Motor neuron (in vitro differentiated cells): Measurements from ENCODE around the gene TMPRSS11F. TPM values are rescaled to one million over a fixed set of nuclear protein-coding genes. Genes with fewer than 3 reads are reported as not detected.
"Not testable (repeated sequence)": the region's sequence is repeated elsewhere in the genome, so short reads cannot be mapped to it uniquely, and the experiment has no call there.

ENCODE experiments used
- ATAC-seq, 8 experiments: fragments of 200-7000 bp; cut with Tn5 transposase; replicated peaks in 6 of 8; 2 replicates each; pipeline ENCODE4 v1.8.0; 2021; ENCODE audit warnings: mild to moderate bottlenecking in 8 of 8, moderate library complexity in 8 of 8
- H3K27ac ChIP-seq, 2 donors: fragments of 250-450 bp; sonication (Bioruptor Pico); 2 replicates each; pipeline ENCODE4 v1.9.0; 2021; ENCODE audit warnings: antibody characterized with exemption in 2 of 2, mild to moderate bottlenecking in 2 of 2, moderate library complexity in 1 of 2
- H3K4me1 ChIP-seq, 2 donors: fragments of 250-450 bp; sonication (Bioruptor Pico); replicated peaks in 1 of 2; 2 replicates each; pipeline ENCODE4 v1.6.1; 2021; ENCODE audit warnings: antibody characterized with exemption in 2 of 2, mild to moderate bottlenecking in 2 of 2, moderate library complexity in 1 of 2
- H3K4me3 ChIP-seq, 5 donors: fragments of 250-450 bp; sonication (Bioruptor Pico); 2 replicates each; pipeline ENCODE4 v1.9.0; 2021; ENCODE audit warnings: antibody characterized with exemption in 5 of 5, mild to moderate bottlenecking in 5 of 5, moderate library complexity in 4 of 5
- WGBS, 10 experiments: fragments of 450-650 bp; shearing (Covaris generic); methylation state at CpG; one replicate each; pipeline ENCODE4 v1.0.0; 2022; 5-methylcytosine and 5-hydroxymethylcytosine counted together
- in situ Hi-C, 9 experiments: fragments of 400-800 bp; cut with MboI; loops; one replicate each; pipeline ENCODE4 v1.15.0; 2021; ENCODE audit warnings: low sequenced_read_pairs in 9 of 9, low pct_unique_long_range_greater_than_20kb in 2 of 9; ENCODE audit not compliant: unreplicated experiment in 9 of 9
- total RNA-seq, 8 experiments: library from RNA; unstranded; fragments of 300-600 nt; gene quantifications; 2 replicates each; pipeline versions ENCODE4 v1.2.3 to v1.2.4, GENCODE V29; 2022

Gene TMPRSS11F
- under 1 TPM in 3 of 8 experiments, not detected in 5; 0.09 to 0.36 (median 0.11) TPM for total RNA-seq

DNA sequence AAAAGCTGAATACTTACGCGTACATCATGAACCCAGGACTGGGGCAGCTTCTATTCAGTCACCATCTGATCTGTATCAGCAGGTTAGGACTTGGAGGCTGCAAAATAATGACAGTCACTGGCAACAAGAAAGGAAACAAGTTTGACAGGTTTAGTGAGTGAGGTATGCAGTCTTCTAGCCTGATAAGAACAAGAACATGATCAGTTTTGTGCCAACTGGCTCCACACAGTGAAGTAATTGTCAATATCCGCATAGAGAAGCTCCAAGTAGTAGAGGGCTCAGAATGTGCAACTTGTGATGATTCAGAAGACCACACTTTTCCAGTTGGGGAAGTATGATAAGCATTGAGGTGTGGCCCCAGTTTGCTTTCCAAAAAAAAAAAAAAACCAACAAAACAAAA lies at the start of gene TMPRSS11F:
Gene TMPRSS11F (minus strand): TSS at position 77 of the 400 bp plus-strand sequence. CDS start 49 bp downstream, at position 28.
- Histone ChIP-seq H3K4me1 (no peaks in the 10 kb centered on the region), H3K27ac (no peak within 1 kb of the TSS), H3K4me3 (no peak within 1 kb of the TSS)
- no peak for ATAC-seq
- in situ Hi-C loops: no loop called here
- 0 to 100% (median 88%) methylated on average over 1 to 3 of the region's 3 CpGs; no CpG with 5 or more reads in 3 of the 10 experiments for WGBS, 10 experiments

DNA sequence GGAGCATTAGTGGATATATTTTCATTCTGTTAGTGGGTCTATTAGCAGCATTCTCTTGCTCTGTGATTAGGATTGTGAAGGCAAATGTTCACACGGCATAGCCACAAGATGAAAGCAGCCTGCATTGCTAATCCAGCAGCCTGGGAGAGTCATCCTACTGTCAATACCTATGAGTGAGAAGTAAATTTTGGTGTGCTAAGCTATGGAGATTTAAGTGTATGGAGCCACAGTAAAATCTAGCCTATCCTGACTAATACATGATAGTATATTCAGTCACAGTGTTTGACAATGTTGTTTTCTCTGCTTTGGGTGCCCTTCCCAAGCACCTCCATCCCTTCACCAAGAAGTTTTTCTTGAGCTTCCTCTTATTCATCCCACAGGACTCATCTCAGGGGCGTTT lies 47.2 kb upstream of the TMPRSS11F start:
- Histone ChIP-seq H3K4me1 (no peaks in the 10 kb centered on the region), H3K4me3 (no peak overlapping the region), H3K27ac (no peak overlapping the region)
- in situ Hi-C loops: no loop called here
- 0 to 83% (median 53%) methylated on average over 1 to 2 of the region's 2 CpGs for WGBS, 10 experiments
- ATAC-seq: peak in 2 of 8 experiments; percentile 34 to 45

DNA sequence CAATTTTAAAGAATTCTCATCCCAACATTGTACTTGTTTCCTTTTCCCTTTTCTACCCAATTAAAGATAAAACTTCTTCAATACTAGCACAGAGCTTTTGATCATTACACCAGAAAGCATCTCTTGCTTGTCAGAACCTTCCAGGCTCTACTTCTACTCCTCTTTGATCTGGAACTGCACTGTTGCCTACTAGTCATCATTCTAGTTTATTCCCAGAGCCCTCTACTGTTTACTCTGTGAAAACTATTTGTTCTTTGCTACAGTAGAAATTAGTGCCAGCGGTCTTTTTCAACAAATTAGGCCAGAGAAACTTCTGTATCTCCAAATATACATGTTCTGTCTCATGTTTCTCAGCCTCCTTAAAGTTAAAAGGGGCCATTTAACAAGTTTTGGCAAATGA lies 46.8 kb upstream of the TMPRSS11F start:
- no peak overlapping the region for H3K27ac ChIP-seq
- no peaks in the 10 kb centered on the region for H3K4me1 ChIP-seq
- no peak for ATAC-seq
- WGBS, 10 experiments: 0 to 82% (median 33%) methylated on average over 1 of the region's 1 CpG; no CpG with 5 or more reads in 4 of the 10 experiments
- H3K4me3 ChIP-seq: no peak overlapping the region
- in situ Hi-C loops: no loop called here

DNA sequence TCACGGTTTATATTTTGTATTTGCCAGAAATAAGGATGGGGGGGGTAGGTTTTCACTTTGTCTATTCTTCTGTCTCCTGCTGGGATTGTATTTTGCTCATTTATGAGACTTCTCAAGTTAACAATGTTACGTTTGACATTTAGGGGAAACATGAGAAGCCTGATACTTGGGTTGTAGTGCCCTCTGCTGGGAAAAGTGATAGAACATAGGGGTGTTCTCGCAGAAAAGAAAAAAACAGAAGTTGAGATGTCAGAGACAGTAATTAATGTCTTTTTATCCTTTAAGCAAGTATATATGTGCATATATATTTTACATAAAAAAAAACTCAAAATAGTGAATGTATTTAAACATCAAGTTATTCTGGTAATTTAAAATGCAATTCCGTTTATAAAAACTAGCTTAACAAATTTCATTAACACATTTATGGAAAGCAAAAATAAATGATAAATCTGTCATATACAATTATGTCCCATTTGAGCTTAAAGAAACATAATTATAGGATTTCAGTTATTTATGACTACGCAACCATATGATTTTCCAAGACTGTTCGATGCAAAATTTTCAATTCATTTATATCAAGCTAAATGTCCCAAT lies 46.0 kb upstream of the TMPRSS11F start:
- H3K4me1 ChIP-seq: no peaks in the 10 kb centered on the region
- no peak overlapping the region for H3K27ac ChIP-seq
- in situ Hi-C loops: no loop called here
- peak in 5 of 8 experiments; percentile 44 to 79 (median 69) for ATAC-seq
- no peak overlapping the region for H3K4me3 ChIP-seq
- 3 to 61% (median 52%) methylated on average over 4 to 6 of the region's 6 CpGs for WGBS, 10 experiments

DNA sequence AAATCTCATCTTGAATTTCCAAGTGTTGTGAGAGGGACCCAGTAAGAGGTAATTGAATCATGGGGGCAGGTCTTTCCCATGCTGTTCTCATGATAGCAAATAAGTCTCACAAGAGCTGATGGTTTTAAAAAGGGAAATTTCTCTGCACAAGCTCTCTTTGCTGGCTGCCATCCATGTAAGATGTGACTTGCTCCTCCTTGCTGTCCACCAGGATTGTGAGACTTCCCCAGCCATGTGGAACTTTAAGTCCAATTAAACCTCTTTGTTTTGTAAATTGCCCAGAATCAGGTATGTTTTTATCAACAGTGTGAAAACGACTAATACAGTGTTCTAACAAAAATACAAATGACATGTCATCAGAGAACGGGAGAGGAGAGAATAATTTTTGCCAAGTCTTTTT lies 44.7 kb upstream of the TMPRSS11F start:
- not testable (repeated sequence) for H3K4me3 ChIP-seq, H3K4me1 ChIP-seq, ATAC-seq, H3K27ac ChIP-seq
- 0 to 80% (median 60%) methylated on average over 1 to 2 of the region's 2 CpGs; no CpG with 5 or more reads in 1 of the 10 experiments for WGBS, 10 experiments
- in situ Hi-C loops: loop anchor here in 2 of 9 experiments (25.0 kb wide), 1 partner anchor 187 kb away; no protein-coding TSS in a partner anchor

DNA sequence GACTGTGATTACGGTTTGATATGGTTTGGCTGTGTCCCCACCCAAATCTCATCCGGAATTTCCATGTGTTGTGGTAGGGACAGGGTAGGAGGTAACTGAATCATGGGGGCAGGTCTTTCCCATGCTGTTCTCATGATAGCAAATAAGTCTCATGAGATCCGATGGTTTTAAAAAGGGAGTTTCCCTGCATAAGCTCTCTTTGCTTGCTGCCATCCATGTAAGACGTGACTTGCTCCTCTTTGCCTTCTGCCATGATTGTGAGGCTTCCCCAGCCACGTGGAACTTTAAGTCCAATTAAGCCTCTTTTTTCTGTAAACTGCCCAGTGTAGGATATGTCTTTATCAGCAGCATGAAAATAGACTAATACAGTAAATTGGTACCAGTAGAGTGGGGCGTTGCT lies 42.5 kb upstream of the TMPRSS11F start:
- not testable (repeated sequence) for H3K4me1 ChIP-seq, H3K4me3 ChIP-seq, H3K27ac ChIP-seq, ATAC-seq
- 0 to 100% (median 63%) methylated on average over 1 to 5 of the region's 6 CpGs for WGBS, 10 experiments
- in situ Hi-C loops: loop anchor here in 2 of 9 experiments (25.0 kb wide), 1 partner anchor 185 kb away; no protein-coding TSS in a partner anchor

DNA sequence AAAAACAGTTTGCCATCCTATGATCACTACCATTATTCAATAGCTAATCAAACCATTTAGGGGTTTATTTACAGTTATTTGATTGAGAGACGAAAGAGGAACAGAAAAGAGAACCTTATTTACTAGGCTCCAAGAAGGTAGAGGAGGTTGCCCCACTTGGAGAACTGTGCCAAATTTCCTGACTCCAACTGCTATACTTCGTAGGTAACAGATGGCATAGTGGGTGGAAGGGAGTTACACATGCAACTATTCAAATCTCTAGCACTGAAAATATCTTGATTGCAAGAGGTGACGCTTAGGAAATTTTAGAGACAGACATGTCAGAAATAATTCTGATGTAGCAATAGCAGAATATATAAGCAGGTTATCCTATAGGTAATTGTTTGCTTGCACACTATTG lies 38.0 kb upstream of the TMPRSS11F start:
- Histone ChIP-seq H3K4me3 (no peak overlapping the region), H3K4me1 (no peaks in the 10 kb centered on the region), H3K27ac (no peak overlapping the region)
- 28 to 88% (median 58%) methylated on average over 1 to 3 of the region's 3 CpGs; no CpG with 5 or more reads in 2 of the 10 experiments for WGBS, 10 experiments
- in situ Hi-C loops: loop anchor here in 3 of 9 experiments (10.0 to 25.0 kb wide), 2 partner anchors 180 to 183 kb away; no protein-coding TSS in a partner anchor
- ATAC-seq: no peak

DNA sequence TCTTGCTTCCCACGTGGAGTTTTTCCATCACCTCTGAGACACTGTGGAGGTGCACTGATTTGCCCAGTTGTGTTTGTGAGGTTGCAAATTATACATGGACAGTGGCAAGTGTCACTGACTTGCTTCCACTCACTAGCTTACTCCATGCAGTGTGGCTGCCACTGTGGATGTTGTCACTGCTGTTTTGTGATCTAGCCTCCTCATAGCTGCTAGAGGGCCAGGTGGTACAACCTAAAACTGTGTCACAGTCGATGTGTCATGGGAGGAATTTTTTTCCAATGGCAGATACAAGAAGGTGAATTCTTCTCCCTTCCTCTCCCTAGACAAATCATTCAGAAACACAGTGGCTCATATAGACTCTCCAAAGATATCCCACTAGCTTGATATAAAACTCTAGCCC lies 37.5 kb upstream of the TMPRSS11F start:
- ATAC-seq: no peak
- H3K4me3 ChIP-seq: no peak overlapping the region
- in situ Hi-C loops: loop anchor here in 3 of 9 experiments (10.0 to 25.0 kb wide), 2 partner anchors 180 to 182 kb away; no protein-coding TSS in a partner anchor
- WGBS, 10 experiments: 0 to 100% (median 20%) methylated on average over 1 to 2 of the region's 2 CpGs; no CpG with 5 or more reads in 3 of the 10 experiments
- no peak overlapping the region for H3K27ac ChIP-seq
- H3K4me1 ChIP-seq: no peaks in the 10 kb centered on the region

DNA sequence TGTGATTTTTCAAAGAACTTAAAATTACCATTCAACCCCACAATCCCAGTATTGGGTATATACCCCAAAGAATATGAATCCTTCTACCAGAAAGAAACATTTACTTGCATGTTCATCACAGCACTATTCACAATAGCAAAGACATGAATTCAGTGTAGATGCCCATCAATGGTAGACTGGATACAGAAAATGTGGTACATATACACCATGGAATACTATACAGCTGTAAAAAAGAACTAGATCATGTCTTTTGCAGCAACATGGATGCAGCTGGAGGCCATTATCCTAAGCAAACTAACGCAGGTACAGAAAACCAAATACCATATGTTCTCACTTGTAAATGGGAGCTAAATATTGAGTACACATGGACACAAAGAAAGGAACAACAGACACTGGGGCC lies 34.1 kb upstream of the TMPRSS11F start:
- no peak for ATAC-seq
- WGBS, 10 experiments: 38 to 91% (median 71%) methylated on average over 1 of the region's 1 CpG; no CpG with 5 or more reads in 5 of the 10 experiments
- in situ Hi-C loops: loop anchor here in 3 of 9 experiments (10.0 to 25.0 kb wide), 2 partner anchors 176 to 179 kb away; no protein-coding TSS in a partner anchor
- H3K4me1 ChIP-seq: no peaks in the 10 kb centered on the region
- no peak overlapping the region for H3K4me3 ChIP-seq
- no peak overlapping the region for H3K27ac ChIP-seq

DNA sequence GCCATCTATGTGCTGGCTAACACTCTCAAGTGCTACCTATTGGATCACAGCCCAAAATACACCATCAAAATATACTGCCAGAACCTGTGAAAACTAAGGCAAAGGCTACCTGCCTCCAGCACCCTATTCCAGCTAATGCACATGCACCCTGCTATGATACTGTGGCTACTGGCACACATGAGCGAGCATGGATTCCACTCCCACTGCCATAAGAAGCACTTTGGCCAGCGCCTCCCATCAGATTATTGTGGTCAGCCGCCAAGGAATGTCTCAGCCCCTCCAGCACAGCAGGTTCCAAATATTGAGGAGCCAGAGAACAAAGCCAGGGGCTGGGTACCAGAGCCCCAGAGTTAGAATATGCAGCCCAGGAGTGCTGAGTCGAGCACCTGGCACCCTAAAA lies 32.5 kb upstream of the TMPRSS11F start:
- in situ Hi-C loops: loop anchor here in 3 of 9 experiments (10.0 to 25.0 kb wide), 2 partner anchors 175 to 177 kb away; no protein-coding TSS in a partner anchor
- Histone ChIP-seq H3K27ac (no peak overlapping the region), H3K4me3 (no peak overlapping the region), H3K4me1 (no peaks in the 10 kb centered on the region)
- WGBS, 10 experiments: 0 to 65% (median 15%) methylated on average over 1 to 4 of the region's 4 CpGs; no CpG with 5 or more reads in 4 of the 10 experiments
- ATAC-seq: no peak

DNA sequence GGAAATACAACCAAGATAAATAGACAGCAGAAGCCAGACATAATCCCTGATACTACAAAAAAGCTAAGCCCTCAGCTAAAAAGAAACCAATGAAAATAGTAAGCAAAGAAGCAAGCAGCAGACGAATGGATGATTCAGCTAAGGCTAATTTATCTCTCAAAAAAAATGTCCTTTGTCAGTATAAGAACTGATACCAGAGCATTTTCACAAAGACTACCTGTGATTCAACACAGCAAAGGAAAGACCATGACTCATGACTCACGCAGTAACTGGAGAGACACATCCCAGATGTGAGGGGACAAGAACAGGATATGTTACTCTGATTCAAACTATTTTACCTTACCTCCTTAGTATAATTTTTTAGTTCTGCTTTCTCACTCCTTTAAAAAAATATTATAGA lies 22.7 kb upstream of the TMPRSS11F start:
- no peak overlapping the region for H3K4me3 ChIP-seq
- H3K4me1 ChIP-seq: no peaks in the 10 kb centered on the region
- 0 to 58% (median 20%) methylated on average over 1 to 2 of the region's 2 CpGs; no CpG with 5 or more reads in 1 of the 10 experiments for WGBS, 10 experiments
- in situ Hi-C loops: loop anchor here in 2 of 9 experiments (25.0 kb wide), 1 partner anchor 165 kb away; no protein-coding TSS in a partner anchor
- peak in 5 of 8 experiments; percentile 73 to 82 (median 76) for ATAC-seq
- H3K27ac ChIP-seq: no peak overlapping the region

DNA sequence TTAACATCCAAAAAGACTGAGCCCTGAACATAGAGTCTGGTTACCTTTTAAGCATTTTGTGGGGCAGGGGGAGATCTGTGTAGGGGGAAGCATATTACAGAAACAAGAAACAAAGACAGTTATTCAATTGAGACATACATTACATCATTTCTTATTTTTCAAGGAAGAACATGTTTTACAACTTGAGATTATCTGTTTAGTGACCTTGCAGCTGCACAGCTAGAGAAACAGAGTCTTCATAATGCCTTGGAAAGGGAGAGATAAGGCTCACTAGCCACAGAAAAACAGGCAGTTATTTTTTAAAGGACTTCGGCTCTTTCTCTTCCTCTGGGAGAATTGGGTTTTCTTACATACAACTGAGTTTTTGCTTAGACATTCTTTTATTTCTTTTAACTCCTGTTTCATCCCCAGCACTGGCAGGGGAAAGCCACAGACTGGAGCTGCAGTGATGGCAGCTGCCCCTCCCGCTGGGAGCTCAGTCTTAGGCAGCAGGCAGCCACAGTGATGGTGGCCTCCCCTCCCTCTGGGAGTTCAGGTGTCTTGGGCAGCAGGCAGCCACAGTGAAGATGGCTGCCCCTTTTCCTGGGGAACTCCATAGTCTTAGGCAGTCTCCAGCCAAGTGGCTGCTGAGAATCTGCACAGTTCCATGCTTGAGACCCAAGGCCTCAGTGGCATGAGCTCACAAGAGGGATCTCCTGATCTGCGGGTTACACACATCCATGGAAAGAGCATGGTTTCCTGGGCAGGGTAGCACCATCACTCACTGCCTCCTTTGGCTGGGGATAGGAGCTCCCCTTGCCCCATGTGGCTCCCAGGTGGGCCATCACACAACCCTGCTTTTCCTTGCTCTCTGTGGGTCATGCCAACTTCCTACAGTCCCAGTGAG lies 19.4 kb upstream of the TMPRSS11F start:
- no peak overlapping the region for H3K27ac ChIP-seq
- 10 to 100% (median 83%) methylated on average over 1 to 2 of the region's 3 CpGs; no CpG with 5 or more reads in 2 of the 10 experiments for WGBS, 10 experiments
- in situ Hi-C loops: no loop called here
- no peak overlapping the region for H3K4me3 ChIP-seq
- no peaks in the 10 kb centered on the region for H3K4me1 ChIP-seq
- ATAC-seq: no peak

DNA sequence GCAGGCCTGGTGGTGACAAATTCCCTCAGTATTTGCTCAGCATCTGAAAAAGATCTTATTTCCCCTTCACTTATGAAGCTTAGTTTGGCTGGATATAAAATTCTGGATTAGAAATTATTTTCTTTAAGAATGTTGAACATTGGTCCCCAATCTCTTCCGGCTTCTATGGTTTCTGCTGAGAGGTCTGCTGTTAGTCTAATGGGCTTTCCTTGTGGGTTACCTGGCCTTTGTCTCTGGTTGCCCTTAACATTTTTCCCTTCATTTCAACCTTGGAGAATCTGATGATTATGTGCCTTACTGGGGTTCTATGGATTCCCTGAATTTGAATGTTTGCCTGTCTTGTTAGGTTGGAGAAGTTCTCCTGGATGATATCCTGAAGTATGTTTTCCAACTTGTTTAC lies 17.4 kb upstream of the TMPRSS11F start:
- 0 to 100% (median 79%) methylated on average over 1 of the region's 1 CpG; no CpG with 5 or more reads in 2 of the 10 experiments for WGBS, 10 experiments
- Histone ChIP-seq H3K27ac (no peak overlapping the region), H3K4me3 (no peak overlapping the region), H3K4me1 (no peaks in the 10 kb centered on the region)
- in situ Hi-C loops: no loop called here
- no peak for ATAC-seq
